ENCODE results near the gene HSP90AB1.
A peak's percentile ranks its signal among the peaks of the same experiment; 100 is the strongest.

GRCh38 chr6:44253307-44254101 lies 6.6 kb downstream of the HSP90AB1 start:
- TF ChIP-seq CTCF (IDR thresholded peaks at IDR 0.05) (peak in 11 of 12 donors; percentile 12 to 47 (median 33)), POLR2A (IDR thresholded peaks at IDR 0.05) (no peak)

All from heart left ventricle (tissue), 13 donors.